ENCODE measurements around the gene FBF1.

The FBF1 gene

GRCh38 chr17:75919611-75920010 is 21.2 kb downstream of the FBF1 start:
- H3K27me3 ChIP-seq (ENCODE audit: insufficient read depth, insufficient read length) = no peaks in the 10 kb centered on the region
- DNase-seq (ENCODE audit: low read depth, low spot score) = no peak
- no peak for TF ChIP-seq YY1 (IDR thresholded peaks at IDR 0.05; ENCODE audit: insufficient read depth, insufficient read length)
- TF ChIP-seq ZNF274 (IDR thresholded peaks at IDR 0.05; ENCODE audit: low read depth, low read length) = no peak
- TF ChIP-seq SUZ12 (IDR thresholded peaks at IDR 0.05; ENCODE audit: extremely low read depth, insufficient read depth, insufficient read length) = no peak
- no peaks in the 10 kb centered on the region for H3K9me3 ChIP-seq (ENCODE audit: insufficient read depth, low read length)
- H3K36me3 ChIP-seq (ENCODE audit: insufficient read depth, insufficient read length, low read length) = peaks cover 84% of the 10 kb centered on the region
- no peak overlapping the region for H3K9ac ChIP-seq (ENCODE audit: insufficient read length, low read depth)
- H3K4me3 ChIP-seq (ENCODE audit: insufficient read length, low read depth) = no peak overlapping the region
- H3K4me1 ChIP-seq (ENCODE audit: insufficient read depth, insufficient read length) = peaks cover 6% of the 10 kb centered on the region

- Histone ChIP-seq H3K4me1 (ENCODE audit: insufficient read depth, insufficient read length) (peaks cover 7% of the 10 kb centered on the region), H3K9ac (ENCODE audit: insufficient read length, low read depth) (no peak overlapping the region), H3K36me3 (ENCODE audit: insufficient read depth, insufficient read length, low read length) (peaks cover 90% of the 10 kb centered on the region), H3K9me3 (ENCODE audit: insufficient read depth, low read length) (no peaks in the 10 kb centered on the region), H3K4me3 (ENCODE audit: insufficient read length, low read depth) (no peak overlapping the region), H3K27me3 (ENCODE audit: insufficient read depth, insufficient read length) (no peaks in the 10 kb centered on the region)
- DNase-seq (ENCODE audit: low read depth, low spot score) = no peak
- TF ChIP-seq YY1 (IDR thresholded peaks at IDR 0.05; ENCODE audit: insufficient read depth, insufficient read length) = no peak
- TF ChIP-seq ZNF274 (IDR thresholded peaks at IDR 0.05; ENCODE audit: low read depth, low read length) = no peak
Observed at GRCh38 chr17:75917917-75918445, 22.9 kb downstream of the FBF1 start.

GRCh38 chr17:75917141-75917916 is 23.5 kb downstream of the FBF1 start:
- Histone ChIP-seq H3K27me3 (ENCODE audit: insufficient read depth, insufficient read length) (no peaks in the 10 kb centered on the region), H3K4me3 (ENCODE audit: insufficient read length, low read depth) (no peak overlapping the region), H3K4me1 (ENCODE audit: insufficient read depth, insufficient read length) (peaks cover 7% of the 10 kb centered on the region), H3K36me3 (ENCODE audit: insufficient read depth, insufficient read length, low read length) (peaks cover 88% of the 10 kb centered on the region), H3K9me3 (ENCODE audit: insufficient read depth, low read length) (no peaks in the 10 kb centered on the region), H3K9ac (ENCODE audit: insufficient read length, low read depth) (no peak overlapping the region)
- no peak for DNase-seq (ENCODE audit: low read depth, low spot score)
- no peak for TF ChIP-seq ZNF274 (IDR thresholded peaks at IDR 0.05; ENCODE audit: low read depth, low read length)

- Histone ChIP-seq H3K27me3 (ENCODE audit: insufficient read depth, insufficient read length) (no peaks in the 10 kb centered on the region), H3K9ac (ENCODE audit: insufficient read length, low read depth) (no peak overlapping the region), H3K4me3 (ENCODE audit: insufficient read length, low read depth) (no peak overlapping the region), H3K4me1 (ENCODE audit: insufficient read depth, insufficient read length) (peaks cover 7% of the 10 kb centered on the region), H3K9me3 (ENCODE audit: insufficient read depth, low read length) (no peaks in the 10 kb centered on the region), H3K36me3 (ENCODE audit: insufficient read depth, insufficient read length, low read length) (peaks cover 90% of the 10 kb centered on the region)
- no peak for DNase-seq (ENCODE audit: low read depth, low spot score)
- TF ChIP-seq SUZ12 (IDR thresholded peaks at IDR 0.05; ENCODE audit: extremely low read depth, insufficient read depth, insufficient read length) (no peak), ZNF274 (IDR thresholded peaks at IDR 0.05; ENCODE audit: low read depth, low read length) (no peak), YY1 (IDR thresholded peaks at IDR 0.05; ENCODE audit: insufficient read depth, insufficient read length) (no peak)
Observed at GRCh38 chr17:75915268-75915667, 25.6 kb downstream of the FBF1 start.

- Histone ChIP-seq H3K36me3 (ENCODE audit: insufficient read depth, insufficient read length, low read length) (peaks cover 89% of the 10 kb centered on the region), H3K27me3 (ENCODE audit: insufficient read depth, insufficient read length) (no peaks in the 10 kb centered on the region), H3K4me3 (ENCODE audit: insufficient read length, low read depth) (no peak overlapping the region), H3K9ac (ENCODE audit: insufficient read length, low read depth) (no peak overlapping the region), H3K4me1 (ENCODE audit: insufficient read depth, insufficient read length) (peaks cover 7% of the 10 kb centered on the region), H3K9me3 (ENCODE audit: insufficient read depth, low read length) (no peaks in the 10 kb centered on the region)
- DNase-seq (ENCODE audit: low read depth, low spot score) = no peak
- no peak for TF ChIP-seq YY1 (IDR thresholded peaks at IDR 0.05; ENCODE audit: insufficient read depth, insufficient read length)
- no peak for TF ChIP-seq SUZ12 (IDR thresholded peaks at IDR 0.05; ENCODE audit: extremely low read depth, insufficient read depth, insufficient read length)
- no peak for TF ChIP-seq ZNF274 (IDR thresholded peaks at IDR 0.05; ENCODE audit: low read depth, low read length)
Observed at GRCh38 chr17:75914643-75915267, 26.1 kb downstream of the FBF1 start.

GRCh38 chr17:75913537-75914210 is 27.2 kb downstream of the FBF1 start:
- H3K4me1 ChIP-seq (ENCODE audit: insufficient read depth, insufficient read length) = peaks cover 7% of the 10 kb centered on the region
- H3K36me3 ChIP-seq (ENCODE audit: insufficient read depth, insufficient read length, low read length) = peaks cover 87% of the 10 kb centered on the region
- no peak overlapping the region for H3K4me3 ChIP-seq (ENCODE audit: insufficient read length, low read depth)
- no peaks in the 10 kb centered on the region for H3K9me3 ChIP-seq (ENCODE audit: insufficient read depth, low read length)
- H3K27me3 ChIP-seq (ENCODE audit: insufficient read depth, insufficient read length) = no peaks in the 10 kb centered on the region
- TF ChIP-seq ZNF274 (IDR thresholded peaks at IDR 0.05; ENCODE audit: low read depth, low read length) = no peak
- TF ChIP-seq SUZ12 (IDR thresholded peaks at IDR 0.05; ENCODE audit: extremely low read depth, insufficient read depth, insufficient read length) = no peak
- no peak for TF ChIP-seq YY1 (IDR thresholded peaks at IDR 0.05; ENCODE audit: insufficient read depth, insufficient read length)
- H3K9ac ChIP-seq (ENCODE audit: insufficient read length, low read depth) = peak overlapping the region; percentile 17
- DNase-seq (ENCODE audit: low read depth, low spot score) = no peak

- Histone ChIP-seq H3K4me3 (ENCODE audit: insufficient read length, low read depth) (no peak overlapping the region), H3K9ac (ENCODE audit: insufficient read length, low read depth) (no peak overlapping the region), H3K4me1 (ENCODE audit: insufficient read depth, insufficient read length) (peaks cover 16% of the 10 kb centered on the region), H3K36me3 (ENCODE audit: insufficient read depth, insufficient read length, low read length) (peaks cover 64% of the 10 kb centered on the region), H3K9me3 (ENCODE audit: insufficient read depth, low read length) (no peaks in the 10 kb centered on the region), H3K27me3 (ENCODE audit: insufficient read depth, insufficient read length) (no peaks in the 10 kb centered on the region)
- no peak for TF ChIP-seq YY1 (IDR thresholded peaks at IDR 0.05; ENCODE audit: insufficient read depth, insufficient read length)
- TF ChIP-seq SUZ12 (IDR thresholded peaks at IDR 0.05; ENCODE audit: extremely low read depth, insufficient read depth, insufficient read length) = no peak
- TF ChIP-seq ZNF274 (IDR thresholded peaks at IDR 0.05; ENCODE audit: low read depth, low read length) = no peak
- no peak for DNase-seq (ENCODE audit: low read depth, low spot score)
Observed at GRCh38 chr17:75910699-75911098, 30.1 kb downstream of the FBF1 start.
